COLO829 (cell line): ENCODE results near the gene NDUFS1.
"Not testable (repeated sequence)": the region's sequence is repeated elsewhere in the genome, so short reads cannot be mapped to it uniquely, and the experiment has no call there.

Experiments
- DNase-seq: peaks from one replicate; pipeline ENCODE4 v3.0.0; 2012; ENCODE audit warnings: low spot score

Gene NDUFS1

GRCh38 chr2:206159346-206160124 is at the start of gene NDUFS1, which contains the start of gene EEF1B2:
TSS of gene NDUFS1 (minus strand) at chr2:206159444. CDS start at chr2:206153678, 5,766 bp downstream.
TSS of gene EEF1B2 (plus strand) at chr2:206159895. CDS start at chr2:206159980, 85 bp downstream.
- DNase-seq = peak; percentile 96

GRCh38 chr2:206208900-206209299 is 49.7 kb upstream of the NDUFS1 start:
- no peak for DNase-seq

- not testable (repeated sequence) for DNase-seq
Observed at GRCh38 chr2:206207316-206207715, 48.1 kb upstream of the NDUFS1 start.

- no peak for DNase-seq
Observed at GRCh38 chr2:206204710-206205109, 45.5 kb upstream of the NDUFS1 start.

- no peak for DNase-seq
Observed at GRCh38 chr2:206203331-206203730, 44.1 kb upstream of the NDUFS1 start.

- no peak for DNase-seq
Observed at GRCh38 chr2:206202446-206202845, 43.2 kb upstream of the NDUFS1 start.

GRCh38 chr2:206201075-206201848 is 42.0 kb upstream of the NDUFS1 start:
- no peak for DNase-seq

- DNase-seq = no peak
Observed at GRCh38 chr2:206198677-206199076, 39.4 kb upstream of the NDUFS1 start.

- DNase-seq = peak; percentile 28
Observed at GRCh38 chr2:206193671-206194357, 34.6 kb upstream of the NDUFS1 start.

- DNase-seq = no peak
Observed at GRCh38 chr2:206192157-206192556, 32.9 kb upstream of the NDUFS1 start.

- DNase-seq = no peak
Observed at GRCh38 chr2:206190689-206191088, 31.4 kb upstream of the NDUFS1 start.

- no peak for DNase-seq
Observed at GRCh38 chr2:206190111-206190510, 30.9 kb upstream of the NDUFS1 start.

- no peak for DNase-seq
Observed at GRCh38 chr2:206189691-206190090, 30.4 kb upstream of the NDUFS1 start.

GRCh38 chr2:206181526-206181925 is 22.3 kb upstream of the NDUFS1 start:
- DNase-seq = not testable (repeated sequence)

GRCh38 chr2:206176901-206177300 is 17.7 kb upstream of the NDUFS1 start:
- DNase-seq = no peak

- no peak for DNase-seq
Observed at GRCh38 chr2:206176121-206176520, 16.9 kb upstream of the NDUFS1 start.

GRCh38 chr2:206173147-206173546 is 13.9 kb upstream of the NDUFS1 start:
- DNase-seq = no peak

GRCh38 chr2:206171624-206172397 is 12.6 kb upstream of the NDUFS1 start:
- not testable (repeated sequence) for DNase-seq

GRCh38 chr2:206168230-206168629 is 9.0 kb upstream of the NDUFS1 start:
- not testable (repeated sequence) for DNase-seq

- peak; percentile 51 for DNase-seq
Observed at GRCh38 chr2:206164261-206164862, 5.1 kb upstream of the NDUFS1 start.

GRCh38 chr2:206163251-206163880 is 4.1 kb upstream of the NDUFS1 start:
- no peak for DNase-seq
